Endodermal cell (in vitro differentiated cells): ENCODE results near the gene FYB2. TPM values are rescaled to one million over a fixed set of nuclear protein-coding genes. Genes with fewer than 3 reads are reported as not detected.

ENCODE experiments used
- DNase-seq: peaks from one replicate; pipeline ENCODE4 v3.0.0-alpha.2; 2017
- H3K27ac ChIP-seq: 2 replicates; pipeline ENCODE4 v1.5.1; 2013; ENCODE audit warnings: mild to moderate bottlenecking, low read depth, low read length, moderate library complexity
- H3K27me3 ChIP-seq: 2 replicates; pipeline ENCODE4 v1.6.1; 2013; ENCODE audit warnings: mild to moderate bottlenecking, low read length, moderate library complexity; ENCODE audit not compliant: insufficient read depth, control insufficient read depth, poor library complexity, severe bottlenecking
- H3K36me3 ChIP-seq: 2 replicates; pipeline ENCODE4 v1.7.0; 2013; ENCODE audit warnings: mild to moderate bottlenecking, low read length, moderate library complexity; ENCODE audit not compliant: control insufficient read depth, insufficient read depth
- H3K4me1 ChIP-seq: one replicate; pipeline ENCODE4 v1.7.0; 2013; ENCODE audit warnings: low read length; ENCODE audit not compliant: control insufficient read depth, insufficient read depth
- H3K4me3 ChIP-seq: 2 replicates; pipeline ENCODE4 v1.5.1; 2013; ENCODE audit warnings: mild to moderate bottlenecking, low read length, moderate library complexity
- H3K9ac ChIP-seq: 2 replicates; pipeline ENCODE4 v1.6.1; 2013; ENCODE audit warnings: mild to moderate bottlenecking, low read length, moderate library complexity; ENCODE audit not compliant: poor library complexity, severe bottlenecking; ENCODE audit errors: extremely low read depth
- H3K9me3 ChIP-seq: 2 replicates; pipeline ENCODE4 v1.6.1; 2013; ENCODE audit warnings: mild to moderate bottlenecking, low read length, moderate library complexity; ENCODE audit not compliant: control insufficient read depth
- H3K27ac Mint-ChIP-seq: 2 replicates; pipeline ENCODE4 v1.8.0; 2020; ENCODE audit warnings: mixed read lengths
- H3K27me3 Mint-ChIP-seq: 2 replicates; pipeline ENCODE4 v1.8.0; 2021; ENCODE audit warnings: mild to moderate bottlenecking, mixed read lengths; ENCODE audit not compliant: insufficient read depth
- H3K36me3 Mint-ChIP-seq: 2 replicates; pipeline ENCODE4 v1.8.0; 2020; ENCODE audit warnings: low read depth, mixed read lengths
- H3K4me1 Mint-ChIP-seq: 2 replicates; pipeline ENCODE4 v1.8.0; 2020; ENCODE audit warnings: mixed read lengths
- H3K4me3 Mint-ChIP-seq: 2 replicates; pipeline ENCODE4 v1.8.0; 2020; ENCODE audit warnings: mild to moderate bottlenecking, moderate library complexity, mixed read lengths
- H3K9me3 Mint-ChIP-seq: 2 replicates; pipeline ENCODE4 v1.8.0; 2020; ENCODE audit warnings: mild to moderate bottlenecking, mixed read lengths
- WGBS, 2 experiments: methylation state at CpG; one replicate each; pipeline versions ENCODE4 v1.1.5 to v1.1.7; 2013; ENCODE audit warnings: missing lambda C conversion rate in 2 of 2, mixed read lengths in 1 of 2; ENCODE audit not compliant: insufficient coverage in 1 of 2, insufficient read length in 1 of 2; 5-methylcytosine and 5-hydroxymethylcytosine counted together
- total RNA-seq, 2 donors: library from RNA; stranded (reverse); fragmentation: NEBNext Ultra II Directional in 1 of 2; extraction: Animal tissue kit (Norgen Biotek cat#: 25700) in 1 of 2; gene quantifications; 2 replicates in 1 of 2; 3 replicates in 1 of 2; pipeline ENCODE4 v1.2.1, GENCODE V29; 2021
- TF ChIP-seq, protein P1 (sequence below): fragments of 200-600 bp; sonication (generic); conservative IDR thresholded peaks from 2 replicates; pipeline ENCODE4 v1.5.0; 2021; ENCODE audit warnings: antibody characterized with exemption, mild to moderate bottlenecking

The FYB2 gene
- total RNA-seq, 2 donors from 2014 or later: 8.2 to 12.0 TPM

DNA sequence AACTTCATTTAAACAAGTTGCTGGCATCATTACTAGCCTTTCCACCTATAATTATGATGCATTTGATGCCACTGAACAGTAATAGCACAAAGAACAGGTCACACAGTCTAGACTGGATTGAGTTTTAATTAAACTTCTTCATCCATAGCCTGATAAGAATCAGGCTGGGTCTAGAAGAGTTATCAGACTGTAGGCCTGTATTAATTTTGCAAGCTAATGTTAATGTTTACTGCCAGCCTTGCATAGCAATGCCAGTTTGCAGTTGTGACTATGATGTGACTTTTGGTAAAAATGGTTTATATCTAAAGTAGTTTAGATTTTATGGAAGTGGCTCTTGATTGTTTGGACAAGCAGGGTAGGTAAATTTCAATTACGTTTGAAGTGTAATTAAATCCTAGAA lies 106.1 kb downstream of the FYB2 start:
- no peaks in the 10 kb centered on the region for H3K27me3 ChIP-seq
- no peaks in the 10 kb centered on the region for H3K9me3 Mint-ChIP-seq

DNA sequence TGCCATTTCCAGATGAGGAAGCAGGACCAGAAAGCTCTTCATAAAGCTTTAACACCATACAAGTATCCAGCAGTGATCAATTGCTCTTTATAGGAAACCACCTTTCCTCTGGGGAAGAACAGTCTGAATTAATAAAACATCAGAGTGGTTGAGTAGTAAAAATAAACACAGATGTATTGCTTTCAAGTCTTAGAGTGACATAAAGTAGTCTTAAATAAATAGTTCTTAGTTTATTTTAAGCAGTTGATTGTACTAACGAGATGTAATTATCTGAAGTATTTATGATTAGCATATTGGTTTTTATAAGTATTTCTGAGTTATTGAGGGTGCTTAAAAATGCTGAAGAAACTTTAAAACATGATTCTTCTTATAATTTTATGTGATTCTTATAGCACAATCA lies 107.1 kb downstream of the FYB2 start:
- WGBS, 2 experiments: 86 to 100% methylated on average over 1 of the region's 1 CpG
- Mint-ChIP-seq H3K9me3 (no peaks in the 10 kb centered on the region), H3K27ac (no peak overlapping the region), H3K36me3 (peaks cover 1% of the 10 kb centered on the region), H3K27me3 (no peaks in the 10 kb centered on the region), H3K4me1 (peaks cover 12% of the 10 kb centered on the region), H3K4me3 (no peak overlapping the region)
- Histone ChIP-seq H3K9ac (no peak overlapping the region), H3K9me3 (no peaks in the 10 kb centered on the region), H3K4me1 (no peaks in the 10 kb centered on the region), H3K27ac (no peak overlapping the region), H3K4me3 (no peak overlapping the region), H3K36me3 (no peaks in the 10 kb centered on the region), H3K27me3 (no peaks in the 10 kb centered on the region)
- DNase-seq: no peak
- TF ChIP-seq, protein P1, sequence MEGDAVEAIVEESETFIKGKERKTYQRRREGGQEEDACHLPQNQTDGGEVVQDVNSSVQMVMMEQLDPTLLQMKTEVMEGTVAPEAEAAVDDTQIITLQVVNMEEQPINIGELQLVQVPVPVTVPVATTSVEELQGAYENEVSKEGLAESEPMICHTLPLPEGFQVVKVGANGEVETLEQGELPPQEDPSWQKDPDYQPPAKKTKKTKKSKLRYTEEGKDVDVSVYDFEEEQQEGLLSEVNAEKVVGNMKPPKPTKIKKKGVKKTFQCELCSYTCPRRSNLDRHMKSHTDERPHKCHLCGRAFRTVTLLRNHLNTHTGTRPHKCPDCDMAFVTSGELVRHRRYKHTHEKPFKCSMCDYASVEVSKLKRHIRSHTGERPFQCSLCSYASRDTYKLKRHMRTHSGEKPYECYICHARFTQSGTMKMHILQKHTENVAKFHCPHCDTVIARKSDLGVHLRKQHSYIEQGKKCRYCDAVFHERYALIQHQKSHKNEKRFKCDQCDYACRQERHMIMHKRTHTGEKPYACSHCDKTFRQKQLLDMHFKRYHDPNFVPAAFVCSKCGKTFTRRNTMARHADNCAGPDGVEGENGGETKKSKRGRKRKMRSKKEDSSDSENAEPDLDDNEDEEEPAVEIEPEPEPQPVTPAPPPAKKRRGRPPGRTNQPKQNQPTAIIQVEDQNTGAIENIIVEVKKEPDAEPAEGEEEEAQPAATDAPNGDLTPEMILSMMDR: no peak

More for the DNA sequence above, 106.1 kb downstream of the FYB2 start:
- Histone ChIP-seq H3K4me3 (no peak overlapping the region), H3K4me1 (no peaks in the 10 kb centered on the region), H3K9ac (no peak overlapping the region), H3K27ac (no peak overlapping the region), H3K9me3 (no peaks in the 10 kb centered on the region), H3K36me3 (no peaks in the 10 kb centered on the region)
- Mint-ChIP-seq H3K27ac (no peak overlapping the region), H3K4me1 (peaks cover 12% of the 10 kb centered on the region), H3K4me3 (no peak overlapping the region), H3K36me3 (no peaks in the 10 kb centered on the region), H3K27me3 (no peaks in the 10 kb centered on the region)
- TF ChIP-seq, protein P1: no peak
- no peak for DNase-seq
- 97 to 100% methylated on average over 1 of the region's 1 CpG for whole genome bisulfite sequencing, 2 experiments

DNA sequence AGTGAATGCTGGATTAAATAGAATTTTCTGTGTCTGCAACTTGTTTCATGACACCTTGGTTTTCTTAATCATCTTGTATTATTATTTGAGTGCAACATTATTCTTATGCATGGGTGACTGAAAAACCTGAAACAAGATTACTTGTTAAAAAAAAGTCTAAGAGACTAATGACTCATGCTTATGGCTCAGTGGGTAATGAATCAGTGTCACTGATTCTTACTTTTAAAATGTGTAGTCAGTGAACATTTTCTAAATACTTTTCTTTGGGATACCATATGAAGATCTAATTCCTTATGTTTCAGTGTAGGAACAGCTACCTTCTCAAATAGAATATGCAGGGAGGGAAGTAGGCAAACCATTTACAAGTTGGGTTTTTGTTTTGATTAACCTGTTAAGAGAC lies 108.6 kb downstream of the FYB2 start:
- Mint-ChIP-seq H3K4me1 (peaks cover 12% of the 10 kb centered on the region), H3K36me3 (peaks cover 15% of the 10 kb centered on the region), H3K27me3 (no peaks in the 10 kb centered on the region), H3K9me3 (no peaks in the 10 kb centered on the region), H3K4me3 (no peak overlapping the region), H3K27ac (no peak overlapping the region)
- H3K36me3 ChIP-seq: peaks cover 6% of the 10 kb centered on the region
- no peak overlapping the region for H3K27ac ChIP-seq
- no peaks in the 10 kb centered on the region for H3K27me3 ChIP-seq
- TF ChIP-seq, protein P1: no peak
- no peaks in the 10 kb centered on the region for H3K4me1 ChIP-seq
- DNase-seq: no peak
- no peaks in the 10 kb centered on the region for H3K9me3 ChIP-seq
- H3K4me3 ChIP-seq: no peak overlapping the region
- no peak overlapping the region for H3K9ac ChIP-seq
